T-helper 2 cell (primary cell): Measurements from ENCODE around the gene EEF1A2.

Experiments
- DNase-seq, 5 experiments: peaks; one replicate each; pipeline versions ENCODE4 v3.0.0 to v3.0.0-alpha.2; 2012 to 2022

EEF1A2 gene

DNA sequence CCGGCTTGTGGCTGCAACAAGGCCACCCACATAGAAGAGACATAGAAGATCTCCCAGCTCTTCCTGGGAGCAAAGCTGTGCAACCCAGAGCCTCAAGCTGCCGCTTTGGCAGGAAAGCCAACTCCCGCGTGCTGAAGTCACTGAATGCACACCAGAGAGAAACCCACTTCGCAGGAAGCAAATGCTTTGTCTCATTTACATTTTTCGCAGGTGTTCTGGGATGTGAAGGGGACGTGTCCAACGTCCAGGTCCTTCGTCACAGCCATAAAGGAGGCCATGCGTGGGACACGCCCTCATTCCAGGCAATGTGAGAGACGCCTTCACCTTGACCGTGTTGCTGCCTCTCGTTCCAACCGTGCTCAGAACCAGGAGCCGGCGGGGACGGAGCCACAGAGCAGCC, 50.9 kb downstream of the EEF1A2 start:
- DNase-seq = no peak

DNA sequence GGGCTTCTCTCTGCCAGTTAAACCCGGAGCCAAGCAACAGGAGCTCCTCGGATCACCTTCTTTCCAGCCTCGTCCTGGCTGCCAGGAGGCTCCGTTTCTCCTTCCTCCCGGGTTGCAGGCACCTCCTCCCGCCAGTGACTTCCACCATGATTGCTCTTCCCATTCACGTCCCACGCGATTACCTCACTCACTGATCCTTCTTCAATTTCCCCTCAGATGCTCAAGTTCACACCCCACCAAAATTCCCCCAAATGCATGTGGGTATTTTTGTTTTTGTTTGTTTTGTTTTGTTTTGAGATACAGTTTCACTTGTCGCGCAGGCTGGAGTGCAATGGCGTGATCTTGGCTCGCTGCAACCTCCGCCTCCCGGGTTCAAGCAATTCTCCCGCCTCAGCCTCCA, 51.6 kb downstream of the EEF1A2 start:
- no peak for DNase-seq

DNA sequence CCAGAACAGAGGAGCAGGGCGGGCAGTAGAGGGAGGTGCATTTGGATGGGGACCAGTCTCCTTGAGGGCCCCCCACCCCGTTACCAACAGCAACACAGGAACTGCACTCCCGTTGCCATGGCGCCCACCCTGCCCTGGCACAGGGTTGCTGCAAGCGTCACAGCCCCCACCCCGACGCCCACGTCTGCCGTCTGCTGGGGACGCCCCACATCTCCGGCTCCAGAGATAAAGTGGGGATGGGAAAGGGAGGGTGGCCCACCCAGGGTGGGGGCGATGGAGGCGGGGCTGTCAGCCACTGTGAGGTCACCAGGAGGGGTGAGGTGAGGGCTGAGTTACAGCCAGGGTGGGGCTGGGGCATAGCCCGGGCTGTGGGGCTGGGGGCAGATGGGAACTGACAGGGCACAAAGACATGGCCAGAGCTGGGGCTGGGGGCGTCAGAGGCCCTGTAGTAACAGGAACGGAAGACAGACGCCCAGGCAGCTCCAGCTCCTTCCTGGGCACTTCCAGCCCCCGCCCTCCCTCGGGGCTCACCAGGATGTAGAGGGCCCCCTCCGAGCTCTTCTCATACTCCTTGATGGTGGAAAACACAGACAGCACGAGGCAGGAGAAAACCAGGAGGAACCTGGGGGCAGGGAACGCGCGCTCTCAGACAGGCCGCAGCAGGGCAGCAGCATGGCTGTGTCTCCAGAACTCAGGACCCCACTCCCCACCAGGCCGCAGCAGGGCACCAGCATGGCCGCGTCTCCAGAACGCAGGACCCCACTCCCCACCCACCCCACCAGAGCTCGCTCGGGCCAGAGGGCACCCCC, 52.5 kb downstream of the EEF1A2 start:
- no peak for DNase-seq

GRCh38 chr20:63445075-63445734, 53.7 kb downstream of the EEF1A2 start:
- DNase-seq = no peak

- DNase-seq = no peak
These were observed 54.3 kb downstream of the EEF1A2 start for GRCh38 chr20:63444548-63444947.

GRCh38 chr20:63443606-63444395, 55.1 kb downstream of the EEF1A2 start:
- no peak for DNase-seq

DNA sequence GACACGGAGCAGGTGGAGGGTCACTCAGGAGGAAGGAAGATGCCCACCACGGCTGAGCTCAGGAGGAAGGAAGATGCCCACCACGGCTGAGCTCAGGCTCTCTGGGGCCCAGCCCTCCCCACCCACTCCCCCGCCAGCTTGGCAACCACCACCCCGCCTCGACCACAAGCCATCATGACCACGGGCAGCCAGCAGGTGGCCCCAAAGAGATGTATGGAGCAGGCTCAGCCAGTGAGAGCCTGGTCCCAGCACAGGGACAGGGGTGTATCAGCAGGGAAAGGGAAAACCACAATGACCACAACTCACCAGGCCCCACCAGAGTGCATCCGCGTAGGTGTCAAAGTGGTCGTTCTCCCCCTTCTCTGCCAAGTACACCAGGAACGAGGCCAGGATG, 56.8 kb downstream of the EEF1A2 start:
- DNase-seq = peak in 4 of 5 experiments; percentile 19 to 49 (median 45)

DNA sequence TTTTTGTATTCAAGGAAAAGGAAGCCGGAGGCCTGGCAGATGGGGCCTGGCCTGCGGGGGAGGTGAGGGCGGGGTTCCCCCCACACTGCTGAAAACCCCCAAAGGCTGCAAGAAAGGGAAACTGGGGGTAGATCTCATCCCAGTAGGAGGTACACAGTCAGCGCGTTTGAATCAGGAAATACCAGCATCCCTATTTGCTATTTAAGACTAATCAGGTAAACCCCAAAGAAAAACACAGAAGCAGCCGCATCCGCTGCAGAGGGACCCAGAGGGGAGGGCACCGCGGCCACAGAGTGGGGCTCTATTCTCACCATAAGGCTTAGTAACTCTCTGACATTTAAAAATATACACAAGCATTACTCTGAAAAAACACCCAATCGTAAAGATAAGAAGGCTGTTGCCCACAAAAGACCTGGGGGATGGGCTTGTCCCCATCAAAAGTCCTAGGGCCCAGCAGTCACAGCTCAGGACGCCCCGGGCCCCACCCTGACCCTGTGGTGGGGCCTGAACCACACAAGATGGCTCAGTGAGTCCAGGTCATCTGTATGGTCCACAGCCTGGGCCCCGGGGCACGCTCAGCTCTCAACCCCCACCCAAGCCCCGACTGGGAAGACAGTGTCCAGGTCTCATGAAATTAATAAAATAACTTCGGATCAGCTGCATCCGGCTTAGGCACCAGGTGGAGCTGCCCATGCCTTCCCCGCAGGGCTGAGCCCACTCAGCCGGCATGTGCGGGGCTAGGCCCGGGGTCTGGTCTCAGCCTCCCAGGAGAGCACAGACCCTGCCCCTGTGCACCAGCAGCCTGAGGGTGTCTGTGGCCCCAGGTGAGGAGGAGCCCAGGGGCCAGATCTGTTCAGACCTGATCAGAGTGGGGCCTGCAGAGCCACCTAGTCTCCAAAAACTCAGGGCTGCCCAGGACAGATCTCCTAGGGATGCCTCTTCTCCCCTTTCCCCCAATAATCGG, 57.5 kb downstream of the EEF1A2 start:
- DNase-seq = peak in 1 of 5 experiments; percentile 31

- no peak for DNase-seq
These were observed 58.4 kb downstream of the EEF1A2 start for GRCh38 chr20:63440366-63440955.

DNA sequence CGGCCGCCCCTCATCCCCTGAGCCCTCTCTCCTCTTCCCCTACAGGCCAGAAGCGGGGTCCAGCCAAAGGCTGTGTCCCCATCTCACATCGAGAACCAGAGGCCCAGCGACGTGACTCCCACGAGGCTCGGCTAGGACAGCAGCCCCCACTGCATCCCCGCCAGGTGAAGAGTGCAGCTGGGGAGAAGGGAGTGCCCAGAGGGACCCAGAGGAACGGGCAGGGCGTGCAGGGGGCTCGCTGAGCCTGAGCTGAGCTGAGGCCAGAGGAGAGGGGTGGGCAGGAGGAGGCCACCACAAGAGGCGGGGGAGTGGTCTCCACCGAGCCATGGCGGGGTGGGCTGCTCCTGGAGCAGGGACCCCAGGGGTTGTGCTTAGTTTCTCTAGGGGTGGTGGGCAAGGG, 59.0 kb downstream of the EEF1A2 start:
- no peak for DNase-seq

DNA sequence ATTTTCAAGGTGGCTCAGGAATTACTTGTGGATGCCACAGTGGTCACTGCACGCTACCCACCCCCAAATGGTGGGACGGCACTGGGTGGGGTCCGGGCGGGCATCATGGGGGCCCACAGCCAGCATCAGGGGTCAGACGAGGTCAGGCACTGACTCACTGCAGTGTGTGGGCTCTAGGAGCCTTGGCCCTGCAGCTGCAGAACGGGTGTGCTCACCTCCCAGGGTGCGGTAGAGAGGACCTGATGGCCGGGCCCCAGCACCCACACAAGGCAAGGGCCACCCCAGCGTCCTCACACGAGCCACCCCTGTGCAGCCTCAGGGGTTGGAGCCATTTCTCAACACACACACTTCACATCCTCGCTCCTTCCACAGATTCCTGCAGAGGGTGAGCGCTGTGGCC, 60.8 kb downstream of the EEF1A2 start:
- no peak for DNase-seq
